T-helper 9 cell (primary cell): ENCODE measurements around the gene UNC13B.
A peak's percentile ranks its signal among the peaks of the same experiment; 100 is the strongest.
"Not testable (repeated sequence)": the region's sequence is repeated elsewhere in the genome, so short reads cannot be mapped to it uniquely, and the experiment has no call there.

Source experiments
- DNase-seq: peaks from one replicate; pipeline ENCODE4 v3.0.0-alpha.2; 2020
- total RNA-seq, 2 donors: gene quantifications; one replicate each; lab custom pipeline; 2026; lab: John Stamatoyannopoulos, UW

Gene UNC13B
- total RNA-seq = 2.4 to 7.8 reads per million in 2 donors

DNA sequence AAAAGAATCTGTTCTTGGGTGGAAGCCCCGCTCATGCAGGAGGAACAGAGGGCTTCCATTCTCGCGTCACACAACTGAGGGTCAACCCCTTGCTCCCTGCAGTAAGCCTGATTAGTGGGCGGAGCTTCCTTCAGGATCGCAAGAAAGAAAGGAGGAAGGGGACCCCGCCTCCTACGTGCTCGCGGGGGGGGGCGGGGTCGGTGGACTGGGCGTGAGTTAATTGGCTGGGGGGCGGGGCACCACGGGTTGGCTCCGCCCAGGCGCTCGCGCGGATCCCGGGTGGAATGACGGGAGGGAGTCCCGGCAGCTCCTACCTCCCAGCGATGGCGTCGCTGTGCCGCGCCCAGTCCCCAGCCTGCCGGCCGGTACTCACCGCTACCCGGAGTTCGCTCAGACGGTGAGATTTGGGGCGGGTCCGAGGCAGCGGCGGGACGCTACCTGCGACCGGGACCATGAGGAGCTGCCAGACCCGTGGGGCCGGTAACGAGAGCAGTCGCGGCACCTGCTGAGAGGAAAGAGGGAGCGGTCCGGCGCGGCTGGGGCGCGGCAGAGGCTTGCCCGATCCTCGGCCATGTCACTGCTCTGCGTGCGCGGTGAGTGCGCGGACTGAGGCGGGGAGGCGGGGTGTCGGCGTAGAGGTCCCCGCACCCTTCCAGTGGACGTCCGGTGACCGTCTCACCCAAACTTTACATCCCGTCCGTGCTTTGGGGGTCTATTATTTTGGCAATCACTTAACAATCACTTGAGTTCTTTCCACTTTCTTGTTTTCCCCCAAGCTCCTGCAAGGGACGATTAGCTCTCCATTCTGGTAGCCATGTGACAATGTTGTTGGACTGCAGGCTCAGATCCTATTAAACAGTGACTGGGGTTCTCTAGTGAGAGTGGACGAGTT, at the start of gene UNC13B:
TSS of gene UNC13B (plus strand) at position 297 of the 892 bp plus-strand sequence. CDS start at position 572, 275 bp downstream.
- DNase-seq = peak; percentile 71

GRCh38 chr9:35112257-35113020, 49.4 kb upstream of the UNC13B start:
- DNase-seq = no peak

GRCh38 chr9:35114113-35114839, 47.5 kb upstream of the UNC13B start:
- peak; percentile 61 for DNase-seq

DNA sequence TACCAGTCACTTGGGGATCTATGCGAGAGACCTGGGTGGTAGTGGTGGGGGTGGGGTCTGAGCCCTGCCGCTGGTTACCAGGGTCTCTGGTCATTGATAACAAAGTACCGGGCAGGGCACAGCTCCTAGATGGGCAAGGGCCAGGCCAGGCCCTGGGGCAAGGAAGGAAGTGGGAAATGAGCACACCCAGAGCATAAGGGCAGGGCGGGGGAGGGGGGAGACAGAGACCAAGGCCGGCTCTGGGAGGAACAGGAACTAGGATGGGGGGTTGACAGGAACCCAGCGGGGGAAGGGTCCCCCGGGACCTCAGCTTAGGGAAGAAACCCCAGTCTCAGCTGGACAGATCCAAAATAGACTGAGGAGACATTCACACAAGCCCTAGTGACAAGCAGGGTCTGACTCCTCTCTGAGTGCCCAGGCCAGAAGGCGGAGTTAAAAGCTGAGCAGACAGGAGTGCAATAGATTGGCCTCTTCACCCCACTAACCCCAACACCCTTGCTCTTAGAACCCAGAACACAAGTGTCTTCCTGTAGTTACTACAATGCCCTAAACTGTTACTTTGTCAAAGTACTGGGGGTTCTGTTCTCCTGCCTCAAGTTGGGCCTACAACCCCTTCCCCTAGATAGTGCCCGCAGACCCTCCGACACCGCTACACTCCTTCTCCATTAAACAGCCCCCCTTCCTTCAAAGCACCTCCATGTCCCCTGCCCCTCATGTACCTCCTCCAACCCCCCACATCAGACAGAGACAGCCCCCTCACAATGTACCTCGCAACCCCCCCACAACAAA, 46.8 kb upstream of the UNC13B start:
- DNase-seq = no peak

DNA sequence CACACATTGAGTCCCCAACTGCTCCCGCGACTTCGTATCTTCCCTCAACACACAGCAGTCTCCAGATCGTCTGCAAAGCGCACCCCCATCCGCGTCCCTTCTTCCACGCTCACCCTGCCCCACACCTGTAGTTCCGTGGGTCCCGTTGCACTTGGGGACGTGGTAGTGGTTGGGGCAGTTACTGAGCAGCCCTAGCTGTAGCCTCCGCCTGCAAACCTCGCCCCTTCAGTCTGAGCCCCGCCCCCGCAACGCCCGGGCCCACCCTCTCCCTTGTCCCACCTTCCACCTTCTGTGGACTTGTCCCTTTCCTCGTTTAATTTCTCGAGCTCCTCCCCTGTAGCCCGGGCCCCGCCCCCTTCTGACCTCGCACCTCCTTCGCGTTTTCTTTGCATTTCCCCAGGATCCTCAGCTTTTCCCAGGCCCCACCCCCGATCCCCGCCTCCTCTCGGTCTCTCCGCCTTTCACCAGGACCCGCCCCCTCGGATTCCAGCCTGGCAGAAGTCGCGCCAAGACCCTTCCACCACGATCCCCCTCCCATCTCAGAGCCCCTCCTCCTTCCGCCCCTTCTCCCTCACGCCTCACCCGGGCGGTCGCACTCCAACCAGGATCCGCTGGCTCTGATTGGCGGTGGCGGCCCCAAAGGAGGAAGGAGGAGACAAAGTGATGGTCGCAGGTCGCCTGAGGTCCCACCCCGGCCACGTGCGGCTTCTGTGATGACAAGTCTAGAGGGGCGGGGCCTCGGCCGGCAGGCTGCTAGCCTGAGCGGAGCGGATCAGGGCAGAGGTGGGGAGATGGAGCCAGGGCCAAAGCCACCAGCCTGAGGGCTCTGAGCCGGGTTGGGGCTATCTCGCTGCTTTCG, 45.9 kb upstream of the UNC13B start, which contains the start of gene ATOSB:
TSS of gene ATOSB (minus strand) at position 183 of the 859 bp plus-strand sequence. CDS start 7,588 bp downstream, outside the sequence.
- DNase-seq = peak; percentile 92

DNA sequence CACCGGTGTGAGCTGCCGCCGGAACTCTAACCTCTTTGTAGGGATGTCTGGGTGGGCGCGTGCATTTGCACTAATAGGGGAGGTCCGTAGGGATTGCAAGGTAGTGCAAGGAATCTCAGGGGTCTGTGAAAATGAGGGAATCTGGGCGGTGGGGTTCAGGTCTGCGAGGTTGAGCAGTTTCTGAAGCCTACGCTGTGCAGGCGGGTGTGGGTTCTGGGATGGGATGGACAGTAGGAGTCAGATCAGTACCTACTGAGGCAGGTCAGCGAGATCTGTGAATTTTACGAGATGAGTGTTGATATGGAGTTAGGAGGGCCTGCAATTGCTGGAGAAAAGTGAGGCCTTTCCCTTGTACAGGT, 45.3 kb upstream of the UNC13B start:
- DNase-seq = no peak

DNA sequence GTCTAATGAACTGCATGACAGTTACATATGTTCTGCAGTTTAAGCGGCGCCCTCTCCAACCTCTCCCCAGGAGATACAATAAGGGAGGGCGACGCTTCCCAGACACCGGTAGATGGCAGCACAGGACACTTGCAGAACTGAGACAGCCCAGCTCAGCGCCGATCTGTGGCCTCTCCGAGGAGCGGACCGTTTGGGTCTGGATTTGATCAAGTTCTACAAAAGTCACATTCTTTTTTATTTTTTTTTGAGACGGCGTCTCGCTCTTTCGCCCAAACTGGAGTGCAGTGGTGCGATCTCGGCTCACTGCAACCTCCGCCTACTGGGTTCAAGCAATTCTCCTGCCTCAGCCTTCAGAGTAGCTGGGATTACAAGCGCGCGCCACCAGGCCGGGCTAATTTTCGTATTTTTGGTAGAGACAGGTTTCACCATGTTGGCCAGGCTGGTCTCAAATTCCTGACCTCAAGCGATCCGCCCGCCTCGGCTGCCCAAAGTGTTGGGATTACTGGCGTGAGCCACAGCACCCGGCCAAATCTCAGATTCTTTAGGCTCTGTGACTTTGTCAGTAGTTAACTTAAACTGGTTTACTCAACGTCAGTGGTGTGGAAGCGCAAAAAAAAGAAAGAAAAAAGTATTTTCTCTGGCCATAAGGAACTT, 44.8 kb upstream of the UNC13B start:
- peak; percentile 86 for DNase-seq

- no peak for DNase-seq
Measured at GRCh38 chr9:35134920-35135319, 26.9 kb upstream of the UNC13B start.

DNA sequence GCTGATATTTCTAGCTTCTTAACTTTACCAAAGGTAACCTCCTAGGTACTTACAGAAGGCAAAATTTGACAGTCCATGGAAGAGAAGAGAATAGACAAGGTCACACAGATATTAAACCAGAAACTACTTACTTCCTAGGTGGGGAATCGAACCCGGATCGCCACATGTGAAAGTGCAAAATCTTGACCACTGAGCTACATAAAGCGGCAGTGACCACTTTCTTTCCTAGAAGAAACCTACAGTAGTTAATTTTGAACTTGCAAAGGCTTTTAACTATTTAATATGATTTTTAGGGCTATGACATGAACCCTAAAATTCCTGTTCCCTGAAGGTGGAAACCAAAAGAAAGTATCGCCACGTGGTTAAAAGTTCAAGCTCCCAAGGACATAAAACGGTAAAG, 25.8 kb upstream of the UNC13B start:
- no peak for DNase-seq

- no peak for DNase-seq
Measured at GRCh38 chr9:35136866-35137265, 24.9 kb upstream of the UNC13B start.

- DNase-seq = no peak
Measured at GRCh38 chr9:35140093-35140492, 21.7 kb upstream of the UNC13B start.

- DNase-seq = no peak
Measured at GRCh38 chr9:35142037-35142436, 19.8 kb upstream of the UNC13B start.

DNA sequence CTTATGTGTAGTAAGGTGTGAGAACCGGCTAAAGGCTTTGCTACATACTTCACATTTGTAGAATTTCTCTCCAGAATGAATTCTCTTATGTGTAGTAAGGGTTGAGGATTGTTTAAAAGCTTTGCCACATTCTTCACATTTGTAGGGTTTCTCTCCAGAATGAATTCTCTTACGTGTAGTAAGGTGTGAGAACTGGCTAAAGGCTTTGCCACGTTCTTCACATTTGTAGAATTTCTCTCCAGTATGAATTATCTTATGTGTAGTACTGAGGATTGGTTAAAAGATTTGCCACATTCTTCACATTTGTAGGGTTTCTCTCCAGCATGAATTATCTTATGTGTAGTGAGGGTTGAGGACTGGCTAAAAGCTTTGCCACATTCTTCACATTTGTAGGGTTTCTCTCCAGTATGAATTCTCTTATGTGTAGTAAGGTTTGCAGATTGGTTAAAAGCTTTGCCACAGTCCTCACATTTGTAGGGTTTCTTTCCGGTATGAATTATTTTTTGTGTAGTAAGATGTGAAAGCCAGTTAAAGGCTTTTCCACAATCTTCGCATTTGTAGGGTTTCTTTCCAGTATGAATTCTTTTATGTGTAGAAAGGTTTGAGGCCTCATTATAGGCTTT, 13.8 kb upstream of the UNC13B start:
- DNase-seq = not testable (repeated sequence)

- no peak for DNase-seq
Measured at GRCh38 chr9:35152926-35153325, 8.9 kb upstream of the UNC13B start.

- no peak for DNase-seq
Measured at GRCh38 chr9:35156781-35157180, 5.0 kb upstream of the UNC13B start.

- not testable (repeated sequence) for DNase-seq
Measured at GRCh38 chr9:35157836-35158235, 4.0 kb upstream of the UNC13B start.

DNA sequence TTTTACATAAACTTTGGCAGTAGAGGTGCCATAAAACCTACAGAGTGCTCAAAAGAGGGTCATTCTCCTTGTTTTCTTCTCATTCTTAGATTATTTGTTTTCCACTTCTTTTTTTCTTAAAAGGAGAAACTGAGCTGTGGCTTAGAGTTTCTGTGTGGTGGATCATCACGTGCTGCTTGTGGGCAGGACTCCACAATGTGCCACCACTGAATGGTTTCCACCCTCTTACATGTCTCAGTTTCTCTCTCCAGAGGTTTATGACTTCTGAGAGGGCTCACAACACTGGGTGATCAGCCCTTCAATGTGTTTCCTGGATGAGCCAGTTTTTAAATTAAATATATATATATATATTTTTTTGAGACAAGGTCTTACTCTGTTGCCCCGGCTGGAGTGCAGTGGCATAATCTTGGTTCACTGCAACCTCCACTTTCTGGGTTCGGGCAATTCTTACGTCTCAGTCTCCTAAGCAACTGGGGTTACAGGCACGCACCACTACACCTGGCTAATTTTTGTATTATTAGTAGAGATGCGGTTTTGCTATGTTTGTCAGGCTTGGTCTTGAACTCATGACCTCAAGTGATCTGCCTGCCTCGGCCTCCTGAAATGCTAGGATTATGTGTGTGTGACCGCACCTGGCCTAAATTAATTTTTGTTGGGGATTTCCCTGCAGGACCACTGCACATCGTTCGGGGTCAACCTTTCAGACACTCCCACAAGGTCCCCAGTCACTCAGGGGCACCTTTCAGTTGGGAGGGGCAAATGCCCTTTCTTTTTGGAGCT, 3.1 kb upstream of the UNC13B start:
- DNase-seq = no peak

DNA sequence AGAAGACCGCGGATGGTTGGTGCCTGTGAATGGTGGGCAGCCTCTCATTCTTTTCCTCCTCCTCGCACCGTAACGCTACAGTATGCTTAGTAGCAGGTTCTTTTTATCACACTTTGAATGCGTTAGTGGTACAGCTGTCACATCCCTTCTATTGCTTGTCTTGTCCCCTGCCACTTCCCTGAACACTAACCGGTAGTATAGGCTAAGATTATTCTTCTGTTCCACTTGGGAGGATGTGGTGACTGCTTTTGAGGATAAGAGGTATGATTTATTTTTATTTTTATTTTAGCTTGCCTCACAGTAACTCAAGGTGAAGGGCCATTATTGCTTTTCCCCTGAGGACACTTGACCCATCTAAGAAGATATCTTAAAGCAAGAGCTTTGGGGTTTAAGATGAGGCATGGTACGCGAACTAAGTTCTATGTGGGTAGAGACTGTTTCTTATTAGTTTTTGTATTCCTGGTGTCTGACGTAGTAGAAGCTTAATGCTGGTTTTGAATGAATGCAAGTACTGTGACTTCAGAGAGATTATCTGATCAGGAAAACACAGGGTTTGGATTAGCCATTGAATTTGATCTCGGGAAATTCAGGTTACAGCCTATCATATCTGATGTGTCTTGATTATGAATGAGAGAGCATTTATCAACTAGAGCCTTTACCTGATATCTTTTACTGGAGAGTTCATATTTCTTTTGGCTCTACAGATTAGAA, 951 bp downstream of the UNC13B start:
- DNase-seq = no peak

DNA sequence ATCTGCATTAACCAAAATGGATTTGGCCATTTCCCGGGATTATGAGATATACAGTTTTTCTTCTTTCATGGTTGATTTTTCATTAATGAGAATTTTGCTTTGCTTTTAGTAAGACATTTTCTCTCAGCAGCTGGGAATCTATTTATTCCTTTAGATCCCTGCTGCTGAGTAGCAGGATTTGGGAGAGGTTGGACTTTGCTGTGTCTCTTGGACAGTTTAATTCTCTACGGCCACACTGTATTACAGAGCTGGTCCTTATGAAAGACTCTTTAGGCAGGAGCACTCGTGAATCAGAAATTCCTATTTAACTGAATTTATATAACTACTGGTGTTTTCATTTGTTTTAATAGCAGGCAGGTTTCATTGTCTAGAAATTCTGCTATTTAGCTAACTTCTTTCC, 1.6 kb downstream of the UNC13B start:
- DNase-seq = no peak
